WTC11 (cell line): Measurements from ENCODE around the gene SERPINB5. TPM values are rescaled to one million over a fixed set of nuclear protein-coding genes. Genes with fewer than 3 reads are reported as not detected.

Experiments used
- ATAC-seq: fragments of 200-7000 bp; cut with Tn5 transposase; 2 replicates; pipeline ENCODE4 v1.10.0; 2021; ENCODE audit warnings: mild to moderate bottlenecking, moderate library complexity
- CTCF ChIA-PET: fragments of 300-600 bp; sonication (Branson Sonifier 250); formaldehyde crosslinking; loops from one replicate; lab custom pipeline; 2021; ENCODE audit warnings: antibody characterized with exemption; lab: Charles Lee
- POLR2A ChIA-PET: fragments of 350-600 bp; sonication (Branson Sonifier 250); formaldehyde crosslinking; loops from one replicate; lab custom pipeline; 2021; ENCODE audit warnings: antibody characterized with exemption; lab: Charles Lee
- DNase-seq: peaks from one replicate; pipeline ENCODE4 v3.0.0; 2021; ENCODE audit warnings: low spot score
- H3K27ac Mint-ChIP-seq: 2 replicates; pipeline ENCODE4 v1.8.0; 2021; ENCODE audit warnings: mixed read lengths
- H3K27me3 Mint-ChIP-seq: 2 replicates; pipeline ENCODE4 v1.8.0; 2021; ENCODE audit warnings: low read depth, mild to moderate bottlenecking, moderate library complexity, mixed read lengths
- H3K36me3 Mint-ChIP-seq: 2 replicates; pipeline ENCODE4 v1.8.0; 2021; ENCODE audit warnings: mixed read lengths
- H3K4me1 Mint-ChIP-seq: 2 replicates; pipeline ENCODE4 v1.8.0; 2022; ENCODE audit warnings: mixed read lengths
- H3K4me3 Mint-ChIP-seq: 2 replicates; pipeline ENCODE4 v1.8.0; 2021; ENCODE audit warnings: mild to moderate bottlenecking, moderate library complexity, mixed read lengths
- H3K9me3 Mint-ChIP-seq: 2 replicates; pipeline ENCODE4 v1.8.0; 2021; ENCODE audit warnings: mixed read lengths
- CREM ChIP-seq: sonication (generic); formaldehyde crosslinking; IDR thresholded peaks from 2 replicates; pipeline ENCODE4 v1.8.1; 2022; ENCODE audit warnings: mild to moderate bottlenecking, missing genetic modification reagents, moderate library complexity
- GRHL2 ChIP-seq: fragments of 250-450 bp; sonication (Bioruptor Pico); IDR thresholded peaks from 2 replicates; pipeline ENCODE4 v1.8.0; 2022; ENCODE audit warnings: mild to moderate bottlenecking, moderate library complexity; ENCODE audit not compliant: insufficient replicate concordance, severe bottlenecking
- GTF2I ChIP-seq: fragments of 250-450 bp; sonication (Bioruptor Pico); conservative IDR thresholded peaks from 2 replicates; pipeline ENCODE4 v1.4.0; 2021; ENCODE audit warnings: mild to moderate bottlenecking
- JAZF1 ChIP-seq: fragments of 250-450 bp; sonication (Bioruptor Pico); IDR thresholded peaks from 2 replicates; pipeline ENCODE4 v1.9.0; 2021; ENCODE audit warnings: moderate library complexity, mild to moderate bottlenecking, inconsistent platforms
- NFE2L1 ChIP-seq: sonication (generic); formaldehyde crosslinking; IDR thresholded peaks from 2 replicates; pipeline ENCODE4 v1.8.1; 2023; ENCODE audit warnings: missing genetic modification reagents
- NR1H2 ChIP-seq: sonication (generic); formaldehyde crosslinking; IDR thresholded peaks from 2 replicates; pipeline ENCODE4 v1.9.0; 2021; ENCODE audit warnings: mild to moderate bottlenecking, moderate library complexity, missing genetic modification reagents
- NR2C2 ChIP-seq: sonication (generic); formaldehyde crosslinking; IDR thresholded peaks from 2 replicates; pipeline ENCODE4 v1.8.0; 2022; ENCODE audit warnings: mild to moderate bottlenecking, missing genetic modification reagents
- OVOL2 ChIP-seq: fragments of 250-450 bp; sonication (Bioruptor Pico); IDR thresholded peaks from 2 replicates; pipeline ENCODE4 v1.9.0; 2021; ENCODE audit warnings: mild to moderate bottlenecking, borderline replicate concordance
- TEAD4 ChIP-seq: sonication (generic); formaldehyde crosslinking; IDR thresholded peaks from 2 replicates; pipeline ENCODE4 v1.8.0; 2022; ENCODE audit warnings: mild to moderate bottlenecking, missing genetic modification reagents
- ZBTB21 ChIP-seq: sonication (generic); formaldehyde crosslinking; IDR thresholded peaks from 2 replicates; pipeline ENCODE4 v1.8.1; 2023; ENCODE audit warnings: mild to moderate bottlenecking, missing genetic modification reagents, borderline replicate concordance
- ZNF263 ChIP-seq: sonication (generic); formaldehyde crosslinking; IDR thresholded peaks from 2 replicates; pipeline ENCODE4 v1.8.1; 2022; ENCODE audit warnings: low read depth, mild to moderate bottlenecking, moderate library complexity, missing genetic modification reagents
- ZNF416 ChIP-seq: fragments of 250-450 bp; sonication (Bioruptor Pico); IDR thresholded peaks from 2 replicates; pipeline ENCODE4 v1.9.0; 2021; ENCODE audit warnings: mild to moderate bottlenecking, inconsistent platforms
- ZNF423 ChIP-seq: fragments of 250-450 bp; sonication (Bioruptor Pico); IDR thresholded peaks from 2 replicates; pipeline ENCODE4 v2.1.2; 2022; ENCODE audit warnings: mild to moderate bottlenecking, moderate library complexity
- total RNA-seq: library from RNA; stranded (reverse); gene quantifications from 3 replicates; pipeline ENCODE4 v1.2.3, GENCODE V29; 2021
- TF ChIP-seq, protein P1 (sequence below): sonication (generic); formaldehyde crosslinking; IDR thresholded peaks from 2 replicates; pipeline ENCODE4 v1.8.0; 2022; ENCODE audit warnings: missing genetic modification reagents
- TF ChIP-seq, protein P2 (sequence below): sonication (generic); formaldehyde crosslinking; IDR thresholded peaks from 2 replicates; pipeline ENCODE4 v1.8.0; 2022; ENCODE audit warnings: mild to moderate bottlenecking, missing genetic modification reagents
- TF ChIP-seq, protein P3 (sequence below): sonication (generic); formaldehyde crosslinking; IDR thresholded peaks from 2 replicates; pipeline ENCODE4 v1.8.0; 2023; ENCODE audit warnings: missing genetic modification reagents
- TF ChIP-seq, protein P4 (sequence below): sonication (generic); formaldehyde crosslinking; IDR thresholded peaks from 2 replicates; pipeline ENCODE4 v1.8.0; 2022; ENCODE audit warnings: mild to moderate bottlenecking, missing genetic modification reagents
- TF ChIP-seq, protein P5 (sequence below): sonication (generic); formaldehyde crosslinking; IDR thresholded peaks from 2 replicates; pipeline ENCODE4 v1.8.1; 2022; ENCODE audit warnings: missing genetic modification reagents, borderline replicate concordance
- TF ChIP-seq, protein P6 (sequence below): sonication (generic); formaldehyde crosslinking; IDR thresholded peaks from 2 replicates; pipeline ENCODE4 v1.8.1; 2022; ENCODE audit warnings: mild to moderate bottlenecking, moderate library complexity, missing genetic modification reagents
- TF ChIP-seq, protein P7 (sequence below): sonication (generic); formaldehyde crosslinking; IDR thresholded peaks from 2 replicates; pipeline ENCODE4 v1.8.1; 2023; ENCODE audit warnings: mild to moderate bottlenecking, missing genetic modification reagents

The SERPINB5 gene
- total RNA-seq, 1 experiment from 2014 or later = 0.17 TPM

DNA sequence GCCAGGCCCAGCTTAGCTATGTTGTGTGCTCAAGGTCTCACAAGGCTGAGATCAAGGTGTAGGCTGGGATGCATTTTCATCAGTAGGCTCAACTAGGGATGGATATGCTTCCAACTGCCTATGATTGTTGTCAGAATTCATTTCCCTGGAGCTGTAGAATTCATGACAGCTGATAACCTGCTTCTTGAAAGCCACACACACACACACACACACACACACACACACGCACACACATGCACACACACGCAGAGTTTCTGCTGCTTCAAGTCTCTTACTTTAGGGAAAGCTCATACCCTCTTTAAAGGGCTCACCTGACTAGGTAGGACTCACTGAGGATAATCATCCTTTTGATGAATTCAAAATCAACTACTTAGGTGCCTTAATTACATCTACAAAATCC is 46.2 kb upstream of the SERPINB5 start (continued):
- TF ChIP-seq, protein P1, sequence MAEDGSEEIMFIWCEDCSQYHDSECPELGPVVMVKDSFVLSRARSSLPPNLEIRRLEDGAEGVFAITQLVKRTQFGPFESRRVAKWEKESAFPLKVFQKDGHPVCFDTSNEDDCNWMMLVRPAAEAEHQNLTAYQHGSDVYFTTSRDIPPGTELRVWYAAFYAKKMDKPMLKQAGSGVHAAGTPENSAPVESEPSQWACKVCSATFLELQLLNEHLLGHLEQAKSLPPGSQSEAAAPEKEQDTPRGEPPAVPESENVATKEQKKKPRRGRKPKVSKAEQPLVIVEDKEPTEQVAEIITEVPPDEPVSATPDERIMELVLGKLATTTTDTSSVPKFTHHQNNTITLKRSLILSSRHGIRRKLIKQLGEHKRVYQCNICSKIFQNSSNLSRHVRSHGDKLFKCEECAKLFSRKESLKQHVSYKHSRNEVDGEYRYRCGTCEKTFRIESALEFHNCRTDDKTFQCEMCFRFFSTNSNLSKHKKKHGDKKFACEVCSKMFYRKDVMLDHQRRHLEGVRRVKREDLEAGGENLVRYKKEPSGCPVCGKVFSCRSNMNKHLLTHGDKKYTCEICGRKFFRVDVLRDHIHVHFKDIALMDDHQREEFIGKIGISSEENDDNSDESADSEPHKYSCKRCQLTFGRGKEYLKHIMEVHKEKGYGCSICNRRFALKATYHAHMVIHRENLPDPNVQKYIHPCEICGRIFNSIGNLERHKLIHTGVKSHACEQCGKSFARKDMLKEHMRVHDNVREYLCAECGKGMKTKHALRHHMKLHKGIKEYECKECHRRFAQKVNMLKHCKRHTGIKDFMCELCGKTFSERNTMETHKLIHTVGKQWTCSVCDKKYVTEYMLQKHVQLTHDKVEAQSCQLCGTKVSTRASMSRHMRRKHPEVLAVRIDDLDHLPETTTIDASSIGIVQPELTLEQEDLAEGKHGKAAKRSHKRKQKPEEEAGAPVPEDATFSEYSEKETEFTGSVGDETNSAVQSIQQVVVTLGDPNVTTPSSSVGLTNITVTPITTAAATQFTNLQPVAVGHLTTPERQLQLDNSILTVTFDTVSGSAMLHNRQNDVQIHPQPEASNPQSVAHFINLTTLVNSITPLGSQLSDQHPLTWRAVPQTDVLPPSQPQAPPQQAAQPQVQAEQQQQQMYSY (CRISPR knock-in tag) = no peak
- TF ChIP-seq NR1H2 (CRISPR knock-in tag) (no peak), OVOL2 (no peak)
- TF ChIP-seq, protein P2, sequence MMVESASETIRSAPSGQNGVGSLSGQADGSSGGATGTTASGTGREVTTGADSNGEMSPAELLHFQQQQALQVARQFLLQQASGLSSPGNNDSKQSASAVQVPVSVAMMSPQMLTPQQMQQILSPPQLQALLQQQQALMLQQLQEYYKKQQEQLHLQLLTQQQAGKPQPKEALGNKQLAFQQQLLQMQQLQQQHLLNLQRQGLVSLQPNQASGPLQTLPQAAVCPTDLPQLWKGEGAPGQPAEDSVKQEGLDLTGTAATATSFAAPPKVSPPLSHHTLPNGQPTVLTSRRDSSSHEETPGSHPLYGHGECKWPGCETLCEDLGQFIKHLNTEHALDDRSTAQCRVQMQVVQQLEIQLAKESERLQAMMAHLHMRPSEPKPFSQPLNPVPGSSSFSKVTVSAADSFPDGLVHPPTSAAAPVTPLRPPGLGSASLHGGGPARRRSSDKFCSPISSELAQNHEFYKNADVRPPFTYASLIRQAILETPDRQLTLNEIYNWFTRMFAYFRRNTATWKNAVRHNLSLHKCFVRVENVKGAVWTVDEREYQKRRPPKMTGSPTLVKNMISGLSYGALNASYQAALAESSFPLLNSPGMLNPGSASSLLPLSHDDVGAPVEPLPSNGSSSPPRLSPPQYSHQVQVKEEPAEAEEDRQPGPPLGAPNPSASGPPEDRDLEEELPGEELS (CRISPR knock-in tag) = no peak

DNA sequence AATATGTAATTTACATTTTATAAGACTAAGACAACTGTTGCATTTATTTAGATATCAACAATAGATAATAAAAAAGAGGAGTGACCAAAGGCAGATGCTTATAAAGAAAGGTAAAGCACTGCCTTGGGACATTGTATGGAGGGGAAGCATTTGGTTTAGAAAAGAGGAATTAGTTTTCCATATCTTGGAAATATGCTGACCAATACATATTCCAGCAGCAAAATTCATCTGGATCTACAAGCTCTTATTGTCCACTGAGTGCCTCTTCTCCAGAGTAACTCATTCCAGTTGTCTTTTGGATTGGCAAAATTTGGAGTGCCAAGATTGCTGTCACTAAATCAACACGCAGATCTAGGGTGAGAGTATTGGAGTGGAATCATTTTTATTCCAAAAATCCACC is 45.6 kb upstream of the SERPINB5 start:
- POLR2A ChIA-PET = no interaction called here
- no peak for ATAC-seq
- H3K27me3 Mint-ChIP-seq = no peaks in the 10 kb centered on the region; the same call in 1 of the 2 replicates
- no peaks in the 10 kb centered on the region for H3K9me3 Mint-ChIP-seq
- H3K4me1 Mint-ChIP-seq = peaks cover 7% of the 10 kb centered on the region
- no peak overlapping the region for H3K4me3 Mint-ChIP-seq
- DNase-seq = no peak
- H3K27ac Mint-ChIP-seq = no peak overlapping the region
- TF ChIP-seq GRHL2 (CRISPR knock-in tag) = no peak
- TF ChIP-seq, protein P3, sequence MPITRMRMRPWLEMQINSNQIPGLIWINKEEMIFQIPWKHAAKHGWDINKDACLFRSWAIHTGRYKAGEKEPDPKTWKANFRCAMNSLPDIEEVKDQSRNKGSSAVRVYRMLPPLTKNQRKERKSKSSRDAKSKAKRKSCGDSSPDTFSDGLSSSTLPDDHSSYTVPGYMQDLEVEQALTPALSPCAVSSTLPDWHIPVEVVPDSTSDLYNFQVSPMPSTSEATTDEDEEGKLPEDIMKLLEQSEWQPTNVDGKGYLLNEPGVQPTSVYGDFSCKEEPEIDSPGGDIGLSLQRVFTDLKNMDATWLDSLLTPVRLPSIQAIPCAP (CRISPR knock-in tag) = no peak
- TF ChIP-seq, protein P4, sequence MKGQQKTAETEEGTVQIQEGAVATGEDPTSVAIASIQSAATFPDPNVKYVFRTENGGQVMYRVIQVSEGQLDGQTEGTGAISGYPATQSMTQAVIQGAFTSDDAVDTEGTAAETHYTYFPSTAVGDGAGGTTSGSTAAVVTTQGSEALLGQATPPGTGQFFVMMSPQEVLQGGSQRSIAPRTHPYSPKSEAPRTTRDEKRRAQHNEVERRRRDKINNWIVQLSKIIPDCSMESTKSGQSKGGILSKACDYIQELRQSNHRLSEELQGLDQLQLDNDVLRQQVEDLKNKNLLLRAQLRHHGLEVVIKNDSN (CRISPR knock-in tag) = no peak
- TF ChIP-seq ZNF416 (CRISPR knock-in tag) = no peak
- no peak for TF ChIP-seq ZBTB21 (CRISPR knock-in tag)
- TF ChIP-seq ZNF423 (CRISPR knock-in tag) = no peak
- TF ChIP-seq TEAD4 (CRISPR knock-in tag) = no peak
- TF ChIP-seq, all 79 proteins: peak for 0
- H3K36me3 Mint-ChIP-seq = no peaks in the 10 kb centered on the region
- CTCF ChIA-PET = interaction anchor here (1.0 kb wide), 1 partner anchor 8 kb away, joined by 3 read pairs; no protein-coding TSS in a partner anchor

DNA sequence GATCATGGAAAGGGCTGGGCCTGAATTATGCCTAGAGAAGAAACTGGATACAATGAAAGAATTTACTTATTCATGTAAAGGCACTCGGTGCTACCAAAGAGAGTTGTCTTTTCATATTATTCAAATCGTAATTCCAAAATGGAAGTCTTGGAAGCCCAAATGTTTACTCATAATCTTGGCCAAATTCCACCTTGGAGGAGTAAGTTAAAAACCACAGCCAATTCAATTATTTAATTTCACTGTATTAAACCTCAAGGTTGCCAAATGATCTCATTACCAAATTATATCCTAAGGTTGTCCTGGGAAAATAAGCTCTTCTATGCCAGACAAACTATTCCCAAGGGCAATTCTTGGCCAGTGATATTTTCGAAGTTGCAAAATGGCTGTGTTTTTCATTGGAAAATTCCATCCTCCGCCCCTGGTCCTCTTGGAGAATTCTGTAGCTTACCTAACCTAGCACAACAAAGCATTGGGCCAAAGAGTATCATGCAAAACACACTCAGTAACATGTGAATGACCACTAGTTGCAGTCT is 43.4 kb upstream of the SERPINB5 start:
- CTCF ChIA-PET = no interaction called here
- Mint-ChIP-seq H3K27me3 (no peaks in the 10 kb centered on the region), H3K4me3 (no peak overlapping the region), H3K9me3 (no peaks in the 10 kb centered on the region), H3K27ac (no peak overlapping the region), H3K4me1 (no peaks in the 10 kb centered on the region), H3K36me3 (no peaks in the 10 kb centered on the region)
- ATAC-seq (no peak), DNase-seq (no peak)
- POLR2A ChIA-PET = no interaction called here
- TF ChIP-seq GTF2I (CRISPR knock-in tag) (no peak), NR2C2 (CRISPR knock-in tag) (no peak), ZBTB21 (CRISPR knock-in tag) (no peak), CREM (CRISPR knock-in tag) (no peak), JAZF1 (CRISPR knock-in tag) (no peak), NFE2L1 (CRISPR knock-in tag) (no peak), TEAD4 (CRISPR knock-in tag) (no peak), ZNF263 (no peak)
- TF ChIP-seq, protein P5, sequence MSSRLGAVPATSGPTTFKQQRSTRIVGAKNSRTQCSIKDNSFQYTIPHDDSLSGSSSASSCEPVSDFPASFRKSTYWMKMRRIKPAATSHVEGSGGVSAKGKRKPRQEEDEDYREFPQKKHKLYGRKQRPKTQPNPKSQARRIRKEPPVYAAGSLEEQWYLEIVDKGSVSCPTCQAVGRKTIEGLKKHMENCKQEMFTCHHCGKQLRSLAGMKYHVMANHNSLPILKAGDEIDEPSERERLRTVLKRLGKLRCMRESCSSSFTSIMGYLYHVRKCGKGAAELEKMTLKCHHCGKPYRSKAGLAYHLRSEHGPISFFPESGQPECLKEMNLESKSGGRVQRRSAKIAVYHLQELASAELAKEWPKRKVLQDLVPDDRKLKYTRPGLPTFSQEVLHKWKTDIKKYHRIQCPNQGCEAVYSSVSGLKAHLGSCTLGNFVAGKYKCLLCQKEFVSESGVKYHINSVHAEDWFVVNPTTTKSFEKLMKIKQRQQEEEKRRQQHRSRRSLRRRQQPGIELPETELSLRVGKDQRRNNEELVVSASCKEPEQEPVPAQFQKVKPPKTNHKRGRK (CRISPR knock-in tag) = no peak
- TF ChIP-seq, protein P6, sequence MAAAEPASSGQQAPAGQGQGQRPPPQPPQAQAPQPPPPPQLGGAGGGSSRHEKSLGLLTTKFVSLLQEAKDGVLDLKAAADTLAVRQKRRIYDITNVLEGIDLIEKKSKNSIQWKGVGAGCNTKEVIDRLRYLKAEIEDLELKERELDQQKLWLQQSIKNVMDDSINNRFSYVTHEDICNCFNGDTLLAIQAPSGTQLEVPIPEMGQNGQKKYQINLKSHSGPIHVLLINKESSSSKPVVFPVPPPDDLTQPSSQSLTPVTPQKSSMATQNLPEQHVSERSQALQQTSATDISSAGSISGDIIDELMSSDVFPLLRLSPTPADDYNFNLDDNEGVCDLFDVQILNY (CRISPR knock-in tag) = no peak
- TF ChIP-seq, protein P7, sequence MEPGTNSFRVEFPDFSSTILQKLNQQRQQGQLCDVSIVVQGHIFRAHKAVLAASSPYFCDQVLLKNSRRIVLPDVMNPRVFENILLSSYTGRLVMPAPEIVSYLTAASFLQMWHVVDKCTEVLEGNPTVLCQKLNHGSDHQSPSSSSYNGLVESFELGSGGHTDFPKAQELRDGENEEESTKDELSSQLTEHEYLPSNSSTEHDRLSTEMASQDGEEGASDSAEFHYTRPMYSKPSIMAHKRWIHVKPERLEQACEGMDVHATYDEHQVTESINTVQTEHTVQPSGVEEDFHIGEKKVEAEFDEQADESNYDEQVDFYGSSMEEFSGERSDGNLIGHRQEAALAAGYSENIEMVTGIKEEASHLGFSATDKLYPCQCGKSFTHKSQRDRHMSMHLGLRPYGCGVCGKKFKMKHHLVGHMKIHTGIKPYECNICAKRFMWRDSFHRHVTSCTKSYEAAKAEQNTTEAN (CRISPR knock-in tag) = no peak
